Astrocyte of the spinal cord (primary cell): ENCODE measurements around the gene MEGF11.

Source experiments
- DNase-seq: peaks from one replicate; pipeline ENCODE4 v3.0.0; 2011; ENCODE audit warnings: low read depth, low spot score
- H3K4me3 ChIP-seq: 2 replicates; pipeline ENCODE4 v1.5.1; 2011; ENCODE audit warnings: low read depth, mild to moderate bottlenecking, low read length, moderate library complexity
- in situ Hi-C: cut with HindIII; loops from 2 replicates; pipeline ENCODE4 v1.10.0; 2017; ENCODE audit warnings: low sequenced_read_pairs
- TF ChIP-seq, protein P1 (sequence below): IDR thresholded peaks from 2 replicates; pipeline ENCODE4 v1.5.1; 2012; ENCODE audit warnings: low read depth, mild to moderate bottlenecking, low read length, inconsistent platforms

Gene MEGF11

GRCh38 chr15:66162286-66162685 lies 91.3 kb downstream of the MEGF11 start:
- TF ChIP-seq, protein P1, sequence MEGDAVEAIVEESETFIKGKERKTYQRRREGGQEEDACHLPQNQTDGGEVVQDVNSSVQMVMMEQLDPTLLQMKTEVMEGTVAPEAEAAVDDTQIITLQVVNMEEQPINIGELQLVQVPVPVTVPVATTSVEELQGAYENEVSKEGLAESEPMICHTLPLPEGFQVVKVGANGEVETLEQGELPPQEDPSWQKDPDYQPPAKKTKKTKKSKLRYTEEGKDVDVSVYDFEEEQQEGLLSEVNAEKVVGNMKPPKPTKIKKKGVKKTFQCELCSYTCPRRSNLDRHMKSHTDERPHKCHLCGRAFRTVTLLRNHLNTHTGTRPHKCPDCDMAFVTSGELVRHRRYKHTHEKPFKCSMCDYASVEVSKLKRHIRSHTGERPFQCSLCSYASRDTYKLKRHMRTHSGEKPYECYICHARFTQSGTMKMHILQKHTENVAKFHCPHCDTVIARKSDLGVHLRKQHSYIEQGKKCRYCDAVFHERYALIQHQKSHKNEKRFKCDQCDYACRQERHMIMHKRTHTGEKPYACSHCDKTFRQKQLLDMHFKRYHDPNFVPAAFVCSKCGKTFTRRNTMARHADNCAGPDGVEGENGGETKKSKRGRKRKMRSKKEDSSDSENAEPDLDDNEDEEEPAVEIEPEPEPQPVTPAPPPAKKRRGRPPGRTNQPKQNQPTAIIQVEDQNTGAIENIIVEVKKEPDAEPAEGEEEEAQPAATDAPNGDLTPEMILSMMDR, result no peak
- in situ Hi-C loops, result no loop called here
- no peak for DNase-seq
- H3K4me3 ChIP-seq, result no peak overlapping the region

GRCh38 chr15:66161575-66162118 lies 91.9 kb downstream of the MEGF11 start:
- TF ChIP-seq, protein P1, result no peak
- no peak overlapping the region for H3K4me3 ChIP-seq
- no peak for DNase-seq
- in situ Hi-C loops, result no loop called here

DNA sequence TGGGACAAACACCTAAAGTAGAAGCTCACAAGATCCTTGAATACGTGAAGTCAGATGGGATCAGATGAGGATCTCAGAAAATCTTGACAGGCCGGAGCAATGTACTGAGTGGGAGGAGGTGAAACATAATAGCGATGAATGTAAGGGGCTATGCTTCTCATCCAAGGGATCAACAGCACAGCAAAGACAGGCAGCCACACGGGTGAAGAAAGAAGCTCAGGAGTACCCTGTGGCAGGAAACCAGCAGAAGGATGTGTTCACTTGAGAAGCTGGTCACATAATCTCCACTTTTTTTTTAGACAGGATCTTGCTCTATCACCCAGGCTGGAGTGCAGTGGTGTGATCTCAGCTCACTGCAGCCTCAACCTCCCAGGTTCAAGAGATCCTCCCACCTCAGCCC lies 92.4 kb downstream of the MEGF11 start:
- TF ChIP-seq, protein P1, result no peak
- H3K4me3 ChIP-seq, result no peak overlapping the region
- in situ Hi-C loops, result no loop called here
- no peak for DNase-seq

- in situ Hi-C loops, result no loop called here
- TF ChIP-seq, protein P1, result no peak
- no peak for DNase-seq
- H3K4me3 ChIP-seq, result no peak overlapping the region
Observed at GRCh38 chr15:66157507-66157906, 96.0 kb downstream of the MEGF11 start.

GRCh38 chr15:66156310-66156975 lies 97.1 kb downstream of the MEGF11 start:
- in situ Hi-C loops, result no loop called here
- TF ChIP-seq, protein P1, result no peak
- H3K4me3 ChIP-seq, result no peak overlapping the region
- DNase-seq, result no peak

GRCh38 chr15:66155065-66155464 lies 98.5 kb downstream of the MEGF11 start:
- TF ChIP-seq, protein P1, result no peak
- no peak for DNase-seq
- no peak overlapping the region for H3K4me3 ChIP-seq
- in situ Hi-C loops, result no loop called here
